ENCODE measurements around the gene UST.

Gene UST

DNA sequence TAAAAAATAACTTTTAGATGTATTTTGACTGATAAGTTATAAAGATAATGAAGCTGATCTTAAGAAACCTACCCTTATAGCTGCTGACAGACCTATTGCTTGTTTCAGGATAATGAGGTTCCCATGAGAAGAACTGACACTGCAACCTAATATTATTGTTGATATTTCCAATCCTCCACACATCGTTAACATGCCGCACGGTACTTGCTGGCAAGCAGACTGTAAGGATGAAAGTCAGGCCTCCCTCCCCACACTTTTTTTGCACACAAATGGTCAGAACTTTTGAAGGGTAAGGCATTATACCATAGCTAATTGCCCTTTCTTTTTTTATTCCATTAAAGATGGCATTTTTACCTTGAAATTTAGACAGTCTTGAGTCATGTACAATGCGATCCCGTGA is 210.9 kb downstream of the UST start:
- DNase-seq (ENCODE audit: low spot score): no peak
- TF ChIP-seq, protein P1, sequence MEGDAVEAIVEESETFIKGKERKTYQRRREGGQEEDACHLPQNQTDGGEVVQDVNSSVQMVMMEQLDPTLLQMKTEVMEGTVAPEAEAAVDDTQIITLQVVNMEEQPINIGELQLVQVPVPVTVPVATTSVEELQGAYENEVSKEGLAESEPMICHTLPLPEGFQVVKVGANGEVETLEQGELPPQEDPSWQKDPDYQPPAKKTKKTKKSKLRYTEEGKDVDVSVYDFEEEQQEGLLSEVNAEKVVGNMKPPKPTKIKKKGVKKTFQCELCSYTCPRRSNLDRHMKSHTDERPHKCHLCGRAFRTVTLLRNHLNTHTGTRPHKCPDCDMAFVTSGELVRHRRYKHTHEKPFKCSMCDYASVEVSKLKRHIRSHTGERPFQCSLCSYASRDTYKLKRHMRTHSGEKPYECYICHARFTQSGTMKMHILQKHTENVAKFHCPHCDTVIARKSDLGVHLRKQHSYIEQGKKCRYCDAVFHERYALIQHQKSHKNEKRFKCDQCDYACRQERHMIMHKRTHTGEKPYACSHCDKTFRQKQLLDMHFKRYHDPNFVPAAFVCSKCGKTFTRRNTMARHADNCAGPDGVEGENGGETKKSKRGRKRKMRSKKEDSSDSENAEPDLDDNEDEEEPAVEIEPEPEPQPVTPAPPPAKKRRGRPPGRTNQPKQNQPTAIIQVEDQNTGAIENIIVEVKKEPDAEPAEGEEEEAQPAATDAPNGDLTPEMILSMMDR (IDR thresholded peaks at IDR 0.05; ENCODE audit: extremely low read depth, insufficient read depth, missing control alignments): no peak
- in situ Hi-C loops (cut with MboI; ENCODE audit: low pct_unique_long_range_greater_than_20kb, low sequenced_read_pairs, unreplicated experiment): no loop called here

DNA sequence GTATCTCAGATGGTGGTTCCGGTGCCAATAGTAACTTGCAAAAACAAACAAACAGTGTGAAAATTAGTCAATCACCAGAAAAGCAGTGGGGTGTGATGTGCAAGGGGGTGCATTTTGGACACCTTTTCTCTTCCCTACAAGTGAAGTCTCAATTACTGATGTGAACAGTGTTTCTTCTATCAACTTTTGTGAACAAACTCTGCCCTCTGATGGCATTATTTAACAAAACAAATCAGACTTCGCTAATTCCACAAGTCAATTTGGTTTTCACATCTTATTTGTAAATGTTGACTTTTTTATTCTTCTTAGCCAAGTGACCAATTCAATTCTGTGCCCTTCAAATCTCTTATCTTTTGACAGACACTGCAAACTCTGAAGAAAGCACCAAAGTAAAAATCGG is 212.2 kb downstream of the UST start:
- in situ Hi-C loops (cut with MboI; ENCODE audit: low pct_unique_long_range_greater_than_20kb, low sequenced_read_pairs, unreplicated experiment): no loop called here
- TF ChIP-seq, protein P1 (IDR thresholded peaks at IDR 0.05; ENCODE audit: extremely low read depth, insufficient read depth, missing control alignments): no peak

DNA sequence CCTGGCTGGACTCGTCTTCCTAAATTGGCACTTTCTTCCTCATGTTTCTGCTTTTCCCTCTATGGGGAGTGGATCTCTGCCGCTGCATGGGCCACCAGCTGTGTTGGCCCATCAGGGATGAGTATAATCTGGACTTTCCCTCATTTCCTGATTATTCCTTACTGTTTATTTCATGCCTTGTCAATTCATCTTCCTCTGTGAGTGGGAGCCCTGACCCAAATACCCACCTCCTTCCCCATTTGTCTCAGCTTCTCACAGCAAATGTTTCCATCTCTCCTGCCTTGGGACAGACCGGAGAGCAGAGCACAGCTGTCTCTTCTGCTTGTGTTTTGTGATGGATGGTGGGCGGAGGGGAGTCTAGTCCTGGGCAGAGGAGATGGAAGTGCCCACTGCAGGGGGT is 212.7 kb downstream of the UST start:
- in situ Hi-C loops (cut with MboI; ENCODE audit: low pct_unique_long_range_greater_than_20kb, low sequenced_read_pairs, unreplicated experiment): no loop called here
- DNase-seq (ENCODE audit: low spot score): no peak
- TF ChIP-seq, protein P1 (IDR thresholded peaks at IDR 0.05; ENCODE audit: extremely low read depth, insufficient read depth, missing control alignments): no peak

More for the DNA sequence above, 212.2 kb downstream of the UST start:
- no peak for DNase-seq (ENCODE audit: low spot score)

DNA sequence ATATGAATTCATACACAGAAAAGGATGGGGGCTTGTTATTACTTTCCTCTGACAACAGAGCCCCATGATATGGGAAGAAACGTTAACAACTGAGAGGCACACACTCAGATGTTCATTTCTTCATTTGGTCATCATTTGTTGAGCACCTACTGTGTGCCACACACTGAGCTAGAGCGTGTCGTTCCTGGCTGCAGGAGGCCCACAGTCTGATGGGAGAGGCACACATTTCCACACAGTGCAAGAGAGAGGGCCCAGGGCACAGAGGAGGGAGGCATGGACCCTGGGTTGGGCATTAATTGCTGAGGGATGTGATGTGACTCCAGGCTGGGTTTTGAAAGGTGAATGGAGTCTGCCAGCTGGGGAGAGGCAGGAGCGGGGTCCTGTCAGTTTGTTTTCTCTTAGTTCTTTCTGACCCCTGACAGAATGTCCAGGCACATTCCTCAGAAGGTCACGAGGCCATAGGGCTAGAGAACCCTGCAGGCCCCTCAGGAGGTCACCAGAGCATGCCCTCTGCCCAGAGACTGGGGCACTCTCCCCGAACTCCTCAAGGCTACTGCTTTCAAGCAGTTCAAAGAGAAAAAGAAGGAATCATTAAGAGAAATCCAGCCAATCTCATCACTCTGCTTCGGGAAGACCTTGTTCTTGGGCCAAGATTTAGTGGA is 216.2 kb downstream of the UST start:
- in situ Hi-C loops (cut with MboI; ENCODE audit: low pct_unique_long_range_greater_than_20kb, low sequenced_read_pairs, unreplicated experiment): no loop called here
- TF ChIP-seq, protein P1 (IDR thresholded peaks at IDR 0.05; ENCODE audit: extremely low read depth, insufficient read depth, missing control alignments): no peak
- DNase-seq (ENCODE audit: low spot score): no peak

DNA sequence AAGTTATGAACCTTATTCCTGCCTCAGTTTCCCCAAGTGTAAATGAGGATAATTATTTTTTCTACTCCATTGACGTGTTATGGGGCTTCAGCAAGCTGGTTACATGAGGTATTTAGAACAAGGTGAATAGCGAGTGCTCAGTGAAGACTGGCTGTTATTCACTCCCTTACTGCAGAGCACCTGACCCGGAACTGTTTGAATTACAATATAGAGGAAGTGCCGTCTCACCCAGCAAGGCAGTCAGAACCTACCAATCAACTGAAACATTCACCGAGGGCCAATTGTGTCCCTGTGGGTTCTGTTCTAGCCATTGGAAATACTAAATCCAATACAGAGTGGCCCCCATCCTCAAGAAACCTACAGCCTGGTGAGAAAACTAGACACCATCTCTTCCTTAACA is 216.9 kb downstream of the UST start:
- DNase-seq (ENCODE audit: low spot score): no peak
- TF ChIP-seq, protein P1 (IDR thresholded peaks at IDR 0.05; ENCODE audit: extremely low read depth, insufficient read depth, missing control alignments): no peak

DNA sequence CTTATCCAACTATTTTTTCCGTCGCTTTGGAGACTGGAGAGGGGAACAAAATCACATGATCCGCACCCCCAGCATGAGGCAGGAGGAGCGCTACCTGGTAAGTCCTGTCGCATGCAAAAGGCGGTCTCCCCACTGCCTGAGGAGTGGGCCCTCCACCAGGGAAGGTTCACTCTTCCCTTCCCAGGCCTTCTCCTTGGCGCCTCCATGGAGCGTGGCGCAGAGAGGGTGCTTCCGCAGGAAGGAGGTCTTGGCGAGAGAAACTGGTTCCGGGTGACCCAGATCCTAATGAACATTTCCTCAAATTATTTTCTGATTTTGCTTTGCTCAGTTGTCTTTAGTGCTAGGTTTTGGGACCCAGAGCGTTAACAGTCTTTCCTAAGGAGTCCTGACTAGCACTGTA is 217.6 kb downstream of the UST start:
- DNase-seq (ENCODE audit: low spot score): no peak

More for the DNA sequence above, 216.9 kb downstream of the UST start:
- in situ Hi-C loops (cut with MboI; ENCODE audit: low pct_unique_long_range_greater_than_20kb, low sequenced_read_pairs, unreplicated experiment): no loop called here

More for the DNA sequence above, 217.6 kb downstream of the UST start:
- TF ChIP-seq, protein P1 (IDR thresholded peaks at IDR 0.05; ENCODE audit: extremely low read depth, insufficient read depth, missing control alignments): no peak
- in situ Hi-C loops (cut with MboI; ENCODE audit: low pct_unique_long_range_greater_than_20kb, low sequenced_read_pairs, unreplicated experiment): no loop called here
